ENCODE results near the gene TOX2. TPM values are rescaled to one million over a fixed set of nuclear protein-coding genes. Genes with fewer than 3 reads are reported as not detected.
A peak's percentile ranks its signal among the peaks of the same experiment; 100 is the strongest.

The TOX2 gene
- total RNA-seq, 1 experiment from 2014 or later: 8.4 TPM

DNA sequence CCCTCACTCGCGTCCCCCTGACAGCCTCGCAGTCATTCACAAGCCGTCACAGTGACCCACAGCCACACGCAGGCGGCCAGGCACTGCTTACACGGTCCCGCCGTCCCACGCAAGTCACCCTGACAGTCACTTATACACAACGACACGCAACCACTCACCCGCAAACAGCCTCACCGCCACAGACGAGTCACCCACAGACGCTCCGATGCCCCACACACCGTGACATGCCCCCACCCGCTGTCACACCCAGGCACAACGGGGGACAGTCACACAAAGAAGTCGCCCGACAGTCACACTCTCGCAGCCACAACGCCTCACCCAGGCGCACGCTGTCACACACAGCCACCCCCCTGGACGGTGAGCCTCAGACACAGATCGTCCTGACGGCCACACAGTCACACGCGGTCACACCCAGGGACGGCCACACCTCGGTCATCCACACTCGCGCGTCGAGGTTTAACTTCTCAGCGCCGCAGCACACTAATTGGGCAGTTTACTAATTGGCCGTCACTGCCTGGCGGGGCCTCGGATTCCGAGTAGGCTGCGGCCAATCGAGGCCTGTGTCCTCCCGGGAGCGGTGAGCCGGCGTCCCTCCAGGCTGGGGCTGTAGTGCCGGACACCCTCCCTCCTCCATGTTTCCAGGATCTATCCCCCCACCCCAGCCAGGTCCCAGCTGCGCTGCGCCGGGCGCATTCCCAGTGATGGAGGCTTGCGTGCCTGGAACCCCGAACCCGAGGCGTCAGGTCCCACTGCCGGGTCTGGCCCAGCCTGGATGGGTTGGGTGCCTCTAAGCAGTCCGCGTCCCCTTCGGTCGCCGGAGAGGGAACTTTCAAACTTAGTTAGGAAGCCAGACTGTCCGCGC, 790 bp downstream of the TOX2 start:
- DNase-seq (ENCODE audit: low read depth): peak; percentile 52

DNA sequence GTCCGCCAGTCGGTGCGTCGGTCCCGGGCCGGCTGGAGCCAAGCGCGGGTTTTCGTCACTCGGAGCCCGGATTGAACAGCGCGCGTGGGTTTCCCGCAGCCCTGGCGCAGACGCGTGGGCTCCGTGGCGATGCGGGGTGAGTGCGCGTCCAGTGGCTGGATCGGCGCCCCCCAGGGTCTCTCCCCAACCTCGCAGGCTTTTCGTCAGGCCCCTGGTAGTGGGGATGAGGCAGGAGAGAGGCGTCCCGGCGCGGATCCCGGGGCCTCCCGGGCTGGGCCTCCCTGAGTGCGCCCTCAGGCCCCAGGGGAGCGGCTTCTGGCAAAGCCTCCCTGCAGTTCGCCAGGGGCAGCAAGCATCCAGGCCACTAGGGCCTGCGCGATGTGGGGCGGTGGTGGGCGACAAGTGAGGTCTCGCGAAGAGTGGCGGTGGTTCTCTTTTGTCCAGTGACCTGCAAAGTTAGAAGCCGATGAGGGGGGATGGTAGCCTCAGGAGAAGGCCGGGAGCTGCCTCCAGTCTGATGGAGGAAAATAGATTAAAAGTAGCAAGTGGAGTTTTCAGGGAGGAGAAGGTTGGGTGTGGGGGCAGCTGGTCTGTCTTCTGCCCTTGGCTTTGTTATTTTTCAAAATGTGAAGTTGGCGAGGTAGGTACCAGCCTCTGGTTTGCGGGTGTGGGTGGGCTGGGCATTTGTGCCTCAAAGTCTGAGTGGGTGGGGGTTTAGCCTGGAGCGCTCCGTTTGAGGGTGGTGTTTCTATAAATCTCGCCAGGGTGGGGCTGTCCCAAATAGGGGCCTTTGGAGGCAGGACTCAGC, 1.6 kb downstream of the TOX2 start:
- DNase-seq (ENCODE audit: low read depth): peak; percentile 37

DNA sequence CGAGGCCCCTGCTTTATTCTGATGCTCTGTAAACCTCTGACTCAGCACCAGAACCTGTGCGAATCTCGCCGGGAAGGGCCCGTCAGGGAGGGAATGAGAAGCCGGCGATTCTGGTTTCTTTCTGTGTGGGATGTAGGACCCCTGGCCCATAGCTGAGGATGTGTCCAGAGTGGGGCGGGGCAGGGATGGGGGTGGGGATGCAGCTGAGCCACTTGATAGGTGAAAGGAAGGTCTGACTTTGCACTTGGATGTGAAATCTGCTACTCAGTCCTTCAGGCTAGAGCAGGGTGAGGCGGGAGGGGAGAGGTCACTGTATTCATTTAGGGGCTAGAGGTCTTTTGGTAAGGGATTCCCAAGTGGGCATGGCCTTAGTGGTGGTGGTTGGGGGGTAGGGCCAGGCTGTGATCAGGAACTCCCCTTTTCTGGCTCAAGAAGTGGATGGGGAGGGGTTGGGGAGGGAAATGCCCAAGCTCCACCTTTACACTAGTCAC, 2.3 kb downstream of the TOX2 start:
- DNase-seq (ENCODE audit: low read depth): peak; percentile 51

DNA sequence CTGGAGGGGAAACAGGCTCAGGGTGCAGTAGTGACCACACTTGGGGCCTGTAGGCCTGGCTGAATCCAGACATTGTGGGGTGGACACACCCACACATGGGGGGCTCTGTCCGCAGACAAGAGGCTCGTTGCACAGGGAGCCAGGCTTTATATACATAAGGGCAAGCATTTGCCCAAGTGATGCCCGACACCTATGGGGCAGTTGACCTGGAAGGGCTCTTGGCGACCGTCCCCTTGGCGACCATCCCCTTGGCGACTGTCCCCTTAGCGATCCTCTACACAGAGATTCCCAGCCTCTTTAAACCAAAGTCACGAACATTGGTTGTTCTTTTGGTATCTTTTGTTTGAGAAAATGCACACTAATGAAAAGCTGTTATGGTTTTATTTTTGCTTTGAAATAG, 2.7 kb downstream of the TOX2 start:
- no peak for DNase-seq (ENCODE audit: low read depth)

DNA sequence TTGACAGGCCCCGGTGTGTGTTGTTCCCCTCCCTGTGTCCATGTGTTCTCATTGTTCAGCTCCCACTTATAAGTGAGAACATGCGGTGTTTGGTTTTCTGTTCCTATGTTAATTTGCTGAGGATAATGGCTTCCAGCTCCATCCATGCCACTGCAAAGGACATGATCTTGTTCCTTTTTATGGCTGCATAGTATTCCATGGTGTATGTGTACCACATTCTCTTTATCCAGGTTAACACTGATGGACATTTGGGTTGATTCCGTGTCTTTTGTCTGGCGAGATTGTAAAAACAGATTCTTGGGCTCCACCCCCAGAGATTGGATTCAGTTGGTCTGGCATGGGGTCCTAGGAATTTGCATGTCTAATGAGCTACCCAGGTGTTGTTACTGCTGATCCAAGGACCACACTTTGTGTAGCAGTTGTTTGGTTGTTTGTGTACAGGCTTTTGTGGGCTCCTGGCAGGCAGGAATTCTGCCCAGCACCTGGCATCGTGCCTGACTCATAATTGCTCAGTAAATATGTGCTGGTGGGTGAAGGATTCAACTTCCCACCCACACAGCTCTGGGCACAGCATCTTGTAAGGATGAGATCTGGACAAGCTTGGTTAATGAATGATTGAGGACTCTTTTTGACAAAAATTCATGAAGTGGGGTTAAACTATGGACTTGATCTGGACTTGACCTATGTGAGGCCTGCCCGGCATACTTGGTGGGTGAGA, 5.2 kb downstream of the TOX2 start:
- DNase-seq (ENCODE audit: low read depth): no peak

DNA sequence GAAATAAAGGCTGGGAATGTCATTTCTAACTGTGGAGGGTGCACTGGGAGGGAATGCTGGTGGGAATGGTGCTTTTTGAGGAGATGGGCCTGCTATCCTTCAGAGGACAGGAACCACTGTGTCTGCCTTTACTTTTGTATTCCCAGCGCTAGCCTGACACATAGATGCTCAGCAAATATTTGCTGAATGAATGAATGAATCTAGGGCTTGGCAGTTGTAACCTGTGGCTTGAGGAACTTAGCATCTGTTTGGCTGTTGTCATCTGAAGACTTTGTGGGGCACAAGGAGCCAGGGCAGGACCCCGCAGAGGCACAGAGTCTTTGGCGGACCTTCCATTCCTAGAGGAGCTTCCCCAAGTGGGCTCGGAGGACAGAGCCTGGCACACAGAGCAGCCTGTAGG, 6.1 kb downstream of the TOX2 start:
- no peak for DNase-seq (ENCODE audit: low read depth)

DNA sequence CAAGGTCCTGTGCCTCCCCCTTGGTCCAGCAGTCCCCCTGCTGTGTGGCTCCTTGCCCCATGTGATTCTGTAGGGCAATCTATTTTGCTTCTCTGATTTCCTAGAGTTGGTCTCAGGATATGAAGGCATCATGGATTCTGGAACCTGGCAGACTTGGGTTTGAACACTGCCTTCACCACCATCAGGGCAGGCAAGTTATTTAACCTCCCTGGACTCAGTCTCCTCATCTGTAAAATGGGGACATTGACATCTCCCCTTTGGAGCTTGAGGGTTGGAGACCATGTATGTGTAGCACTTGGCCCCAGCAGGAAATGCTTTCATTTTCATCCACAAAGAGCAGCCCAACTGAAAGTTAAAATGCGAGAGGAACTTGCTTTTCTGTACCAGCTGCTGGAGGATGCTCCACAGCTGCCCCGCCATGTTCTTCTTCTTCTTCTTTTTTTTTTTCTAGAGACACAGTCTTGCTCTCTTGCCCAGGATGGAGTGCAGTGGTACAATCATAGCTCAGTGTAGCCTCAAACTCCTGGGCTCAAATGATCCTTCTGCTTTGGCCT, 6.7 kb downstream of the TOX2 start:
- no peak for DNase-seq (ENCODE audit: low read depth)

DNA sequence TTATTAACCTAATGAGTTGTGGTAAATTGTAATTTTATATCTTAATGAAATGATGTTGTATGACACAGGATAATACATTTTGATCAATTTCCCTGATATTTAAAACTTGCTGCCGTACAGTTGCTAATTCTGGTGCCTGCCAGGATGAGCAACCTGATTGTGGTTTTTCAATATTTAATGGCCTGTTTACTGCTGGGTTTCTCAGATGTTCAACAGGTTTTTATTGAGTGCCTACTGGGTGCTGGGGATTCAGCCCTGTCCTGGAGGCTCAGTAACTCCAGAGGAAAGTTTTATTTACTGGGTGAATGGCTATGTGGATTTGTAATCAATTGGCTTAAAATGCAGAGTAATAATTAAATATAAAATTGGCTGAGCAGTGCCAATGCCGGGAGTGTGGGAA, 8.0 kb downstream of the TOX2 start:
- DNase-seq (ENCODE audit: low read depth): peak; percentile 58

DNA sequence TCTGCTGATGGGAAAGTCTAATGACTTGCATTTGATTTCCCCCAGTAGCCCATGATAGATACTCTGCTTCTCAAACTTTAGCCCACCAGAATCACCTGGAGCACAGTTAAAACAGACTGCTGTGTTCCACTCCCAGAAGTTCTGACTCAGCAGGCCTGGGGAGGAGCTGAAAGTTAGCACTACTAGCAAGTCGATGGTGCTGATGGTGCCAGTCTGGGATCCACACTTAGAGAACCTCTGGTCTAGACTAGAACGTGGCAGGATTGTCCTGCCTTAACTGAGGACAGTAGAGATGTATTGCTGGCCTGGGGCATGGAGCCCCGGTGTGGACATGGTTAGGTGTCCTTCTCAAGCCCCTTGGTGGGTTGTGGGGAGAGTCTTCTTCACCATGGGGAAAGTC, 8.7 kb downstream of the TOX2 start:
- no peak for DNase-seq (ENCODE audit: low read depth)

DNA sequence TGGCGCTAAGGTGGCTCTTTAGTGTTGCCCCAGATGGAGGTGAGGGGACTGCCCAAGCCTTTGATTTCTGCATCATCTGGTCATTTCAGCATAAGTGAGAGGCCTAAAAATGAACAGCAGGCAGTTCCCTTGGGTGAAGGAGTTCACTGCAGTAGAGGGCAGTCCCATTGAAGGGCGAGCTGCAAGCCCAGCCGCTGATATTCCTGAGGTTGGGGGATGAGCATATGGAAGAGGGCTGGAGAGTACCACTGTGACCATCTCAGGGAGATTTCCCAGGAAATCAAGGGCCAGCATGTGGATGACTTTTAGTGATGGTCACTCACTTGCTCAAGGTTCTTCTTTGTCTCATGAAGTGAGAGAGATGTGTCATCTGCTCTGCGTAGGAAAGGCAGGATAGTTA, 9.3 kb downstream of the TOX2 start:
- DNase-seq (ENCODE audit: low read depth): no peak

DNA sequence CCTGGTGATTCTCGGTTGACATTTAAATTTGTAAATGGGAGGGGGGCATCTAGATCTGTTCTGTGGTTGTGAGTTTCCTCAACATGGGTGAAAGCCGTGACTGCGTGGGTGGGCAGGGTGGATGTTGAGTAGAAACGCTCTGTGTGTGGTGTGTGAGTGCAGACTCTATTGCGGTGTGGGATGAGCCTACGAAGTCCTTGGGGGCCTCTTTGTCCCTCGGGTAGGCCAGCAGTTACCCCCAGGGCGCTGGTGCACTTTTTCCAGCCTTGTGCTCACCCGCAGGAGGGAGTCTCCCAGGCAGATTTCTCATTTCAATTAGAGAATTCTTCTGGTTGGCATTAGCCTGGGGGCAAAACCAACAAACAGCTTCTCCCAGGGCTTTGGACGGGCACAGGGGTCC, 10.6 kb downstream of the TOX2 start:
- DNase-seq (ENCODE audit: low read depth): peak; percentile 90

DNA sequence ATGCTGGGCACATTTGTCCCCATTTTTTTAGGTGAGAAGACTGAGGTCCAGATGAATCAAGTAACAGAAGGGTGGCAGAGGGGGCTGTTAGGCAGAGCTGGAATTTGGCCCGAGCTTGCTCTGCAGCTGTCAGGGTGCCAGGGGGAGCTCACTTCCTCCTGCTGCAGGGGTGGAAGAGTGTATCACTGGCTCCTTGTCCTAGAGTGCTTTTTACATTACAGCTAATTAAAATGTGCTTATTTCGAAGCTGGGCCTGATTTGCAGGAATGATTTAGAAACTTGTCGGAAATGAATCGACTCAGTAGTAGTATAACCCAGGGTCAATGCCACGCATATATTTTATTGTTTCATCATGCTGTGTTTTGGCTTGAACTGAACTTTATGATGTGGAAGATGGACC, 11.1 kb downstream of the TOX2 start:
- DNase-seq (ENCODE audit: low read depth): peak; percentile 82

DNA sequence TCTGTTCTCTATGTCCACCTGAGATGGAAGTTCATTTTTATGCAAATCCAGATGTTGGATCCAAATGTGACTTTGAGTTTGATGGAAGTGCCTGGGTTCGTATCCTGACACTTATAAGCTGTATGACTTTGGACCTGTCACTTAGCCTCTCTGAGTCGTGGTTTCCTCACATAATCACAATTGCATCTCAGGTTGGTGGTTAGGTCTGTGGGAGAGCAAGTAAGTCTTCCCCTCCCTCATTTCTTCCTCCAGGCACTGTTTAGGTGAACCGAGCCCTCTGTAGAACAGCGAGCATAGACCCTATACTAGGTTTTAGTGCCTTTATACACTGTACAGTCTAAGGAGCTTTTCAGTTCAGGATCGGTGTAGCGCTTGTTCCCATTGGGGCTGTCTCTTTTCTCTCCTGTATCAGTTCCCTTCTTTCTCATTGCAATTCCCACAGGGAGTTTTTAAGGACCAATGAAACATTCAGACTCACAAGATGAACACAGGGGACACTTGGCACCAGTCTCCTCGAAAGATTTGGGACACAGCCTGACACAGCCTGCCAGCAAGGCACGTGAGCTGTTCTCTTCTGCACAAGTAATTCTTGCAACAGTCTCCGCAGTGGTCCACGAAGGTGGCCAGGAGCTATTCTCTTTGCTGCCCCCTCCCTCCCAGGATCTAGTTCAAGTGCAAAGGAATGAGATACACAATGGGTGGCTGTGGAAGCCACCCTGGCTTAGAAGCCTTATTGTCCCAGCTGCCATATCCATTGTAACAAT, 11.8 kb downstream of the TOX2 start:
- no peak for DNase-seq (ENCODE audit: low read depth)

DNA sequence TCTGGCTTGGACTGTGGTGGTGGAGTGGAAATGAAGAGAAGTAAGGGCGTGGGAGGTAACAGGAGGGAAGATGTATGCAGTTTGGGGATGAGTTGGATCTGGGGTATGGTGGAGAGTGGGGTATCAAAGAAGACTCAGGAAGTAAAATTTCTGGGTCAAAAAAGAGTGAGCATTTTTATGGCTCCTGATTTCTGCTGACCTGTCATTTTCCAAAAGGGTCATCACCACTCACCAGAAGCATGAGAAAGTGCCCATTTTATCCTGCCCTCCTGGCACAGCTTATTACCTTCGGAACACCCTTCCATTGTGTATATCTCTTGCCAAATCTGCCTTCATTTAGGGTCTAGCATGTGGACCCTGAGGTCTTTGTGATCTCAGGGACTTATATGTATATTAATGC, 17.3 kb downstream of the TOX2 start:
- no peak for DNase-seq (ENCODE audit: low read depth)

DNA sequence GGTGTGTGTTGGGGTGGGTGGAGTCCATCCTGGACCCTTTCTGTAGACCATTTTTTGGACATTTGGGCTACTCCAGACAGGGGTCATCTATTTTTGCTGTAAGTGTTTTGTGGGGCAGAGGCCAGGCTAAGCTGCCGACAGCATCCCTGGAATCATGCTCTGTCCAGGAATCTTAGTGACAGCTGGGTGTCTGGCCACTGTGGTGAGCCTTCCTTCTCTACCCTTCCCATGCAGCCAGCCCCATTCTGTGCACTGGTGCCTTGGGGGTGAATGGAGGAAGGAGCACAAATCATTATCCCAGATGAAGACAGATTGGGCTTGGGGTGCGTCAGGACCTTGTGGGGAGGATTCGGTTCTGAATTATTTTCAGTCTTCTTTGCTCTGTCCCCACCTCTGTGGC, 20.2 kb downstream of the TOX2 start:
- DNase-seq (ENCODE audit: low read depth): no peak

DNA sequence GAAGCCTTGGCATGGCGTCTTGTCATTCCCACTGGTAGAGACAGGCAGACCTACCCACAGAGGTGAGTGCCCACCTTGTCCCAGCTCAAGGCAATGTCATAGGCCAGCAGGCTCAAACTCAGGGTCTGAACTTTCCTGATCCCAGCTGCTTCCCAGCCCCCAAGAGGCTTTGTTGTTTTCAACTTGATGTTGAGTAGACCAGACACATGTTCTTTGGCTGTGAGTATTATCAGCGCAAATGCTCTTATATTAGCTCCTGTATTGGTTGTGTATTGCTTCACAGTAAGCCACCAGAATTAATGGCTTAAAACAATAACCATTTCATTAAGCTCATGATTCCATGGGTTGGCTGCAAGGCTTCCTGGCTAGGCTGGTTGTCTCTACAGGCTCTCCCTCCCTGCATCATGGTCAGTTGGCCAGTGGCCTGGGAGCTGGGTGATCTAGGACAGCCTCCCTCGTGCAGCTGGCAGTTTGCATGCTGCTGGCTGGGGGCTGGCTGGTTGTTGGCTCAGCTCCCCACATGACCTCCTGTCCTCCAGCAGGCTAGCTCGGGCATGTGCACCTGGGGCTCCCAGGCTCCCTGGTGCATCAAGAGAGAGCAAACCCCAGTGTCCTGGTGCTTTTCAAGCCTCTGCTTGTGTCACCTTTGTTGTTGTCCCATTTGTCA, 21.6 kb downstream of the TOX2 start:
- no peak for DNase-seq (ENCODE audit: low read depth)

DNA sequence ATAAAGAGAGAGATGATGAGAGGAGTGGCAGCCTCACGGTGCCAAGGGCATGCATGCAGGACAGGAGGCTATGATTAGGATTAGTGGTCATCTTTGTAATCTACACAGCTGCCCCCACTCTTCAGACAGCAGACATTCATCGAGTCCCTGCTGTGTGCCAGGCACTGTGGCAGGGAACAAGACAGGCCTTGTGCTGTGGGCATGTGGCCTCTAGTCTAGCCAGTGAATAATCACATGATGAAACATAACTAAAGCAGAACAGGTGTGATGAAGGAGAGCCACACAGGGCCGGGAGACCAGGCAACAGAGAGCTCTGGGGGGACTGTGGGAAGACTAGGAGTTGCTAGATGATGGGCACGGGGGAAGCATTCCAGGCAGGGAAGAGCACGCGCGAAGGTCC, 22.2 kb downstream of the TOX2 start:
- no peak for DNase-seq (ENCODE audit: low read depth)

DNA sequence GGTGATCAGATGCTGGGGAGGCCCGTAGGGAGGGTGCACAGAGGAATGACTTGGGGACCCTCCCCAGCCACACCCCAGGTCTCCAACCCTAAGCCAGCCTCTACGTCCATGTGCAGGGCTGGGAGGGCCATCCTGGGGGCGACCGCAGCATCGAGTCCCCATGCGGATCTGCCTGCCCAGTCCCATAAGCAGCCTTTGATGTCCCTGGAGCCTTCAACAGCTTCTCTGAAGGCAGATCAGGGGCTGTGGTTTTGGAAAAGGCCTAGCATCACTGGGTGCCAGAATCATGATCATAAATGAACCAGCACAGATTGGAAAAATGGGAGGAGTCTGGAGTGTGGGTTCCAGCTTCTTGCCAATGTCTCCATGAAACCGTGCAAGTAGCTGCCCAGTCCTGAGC, 22.9 kb downstream of the TOX2 start:
- DNase-seq (ENCODE audit: low read depth): peak; percentile 82

DNA sequence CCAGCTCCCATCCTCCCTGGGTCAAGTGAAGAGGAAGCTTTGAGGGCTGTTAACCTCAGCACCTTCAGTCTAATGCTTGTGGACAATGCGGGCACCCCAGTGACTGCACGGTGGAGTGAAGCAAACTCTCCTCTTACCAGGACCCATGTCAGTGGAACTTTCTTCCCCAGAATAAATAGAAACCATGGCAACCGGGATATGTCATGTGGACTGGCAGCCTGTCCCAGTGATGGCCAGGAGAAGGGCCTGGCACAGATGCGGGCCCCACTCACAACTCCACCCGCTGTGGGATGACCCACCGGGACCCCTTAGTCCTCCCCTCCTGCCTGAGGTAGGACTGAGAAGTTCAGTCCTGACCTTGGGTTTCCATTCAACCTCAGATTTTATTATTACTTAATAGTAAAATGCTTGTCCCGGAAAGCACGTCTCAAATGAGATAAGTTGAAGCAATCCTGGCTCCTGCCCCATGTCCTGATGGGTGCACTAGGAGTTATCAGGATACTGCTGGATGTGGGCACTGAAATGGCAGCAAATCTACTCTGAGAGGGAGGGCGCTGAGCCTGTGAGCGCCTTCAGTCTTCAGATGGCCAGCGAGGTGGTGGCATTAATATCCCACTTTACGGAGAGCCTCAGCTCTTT, 23.5 kb downstream of the TOX2 start:
- DNase-seq (ENCODE audit: low read depth): peak; percentile 71

Measured in M059J (cell line).